HepG2 (cell line): ENCODE results near the gene TMEM222. TPM values are rescaled to one million over a fixed set of nuclear protein-coding genes. Genes with fewer than 3 reads are reported as not detected.

Source experiments
- BRCA1 ChIP-seq: sonication (generic); formaldehyde crosslinking; IDR thresholded peaks from 2 replicates; pipeline ENCODE4 v1.4.0; 2020; ENCODE audit warnings: missing genetic modification reagents
- EP300 ChIP-seq, 3 experiments: sonication (generic) in 1 of 3; formaldehyde crosslinking in 1 of 3; IDR thresholded peaks; 2 replicates each; pipeline versions ENCODE4 v1.5.1 to v1.6.1; 2011 to 2020; ENCODE audit warnings: low read depth in 2 of 3, low read length in 2 of 3, borderline replicate concordance in 1 of 3, improper control_type of control experiment in 1 of 3, mild to moderate bottlenecking in 1 of 3, missing genetic modification reagents in 1 of 3, moderate library complexity in 1 of 3
- SP5 ChIP-seq: IDR thresholded peaks from 2 replicates; pipeline ENCODE4 v1.6.1; 2016; ENCODE audit warnings: low read depth, borderline replicate concordance
- ZFP82 ChIP-seq: sonication (generic); formaldehyde crosslinking; IDR thresholded peaks from 2 replicates; pipeline ENCODE4 v1.5.1; 2020; ENCODE audit warnings: mild to moderate bottlenecking, missing genetic modification reagents, borderline replicate concordance
- ZNF3 ChIP-seq: IDR thresholded peaks from 2 replicates; pipeline ENCODE4 v1.7.0; 2017; ENCODE audit warnings: inconsistent platforms
- ZNF788 ChIP-seq: sonication (generic); formaldehyde crosslinking; IDR thresholded peaks from 2 replicates; pipeline ENCODE4 v1.5.0; 2020; ENCODE audit warnings: mild to moderate bottlenecking, missing genetic modification reagents, borderline replicate concordance
- ZSCAN21 ChIP-seq: sonication (generic); formaldehyde crosslinking; IDR thresholded peaks from 2 replicates; pipeline ENCODE4 v1.8.0; 2022; ENCODE audit warnings: mild to moderate bottlenecking, missing genetic modification reagents, moderate library complexity, borderline replicate concordance
- polyA plus RNA-seq, 8 experiments: library from polyadenylated mRNA; depleted of rRNA in 3 of 8; stranded (reverse) in 7 of 8; unstranded in 1 of 8; fragments of >200 nt; fragmentation: Illumina TruSeq in 4 of 8; extraction: Trizol in 4 of 8; gene quantifications; 2 replicates each; pipeline versions ENCODE4 v1.2.1 to v1.2.3, GENCODE V29; 2011 to 2016; ENCODE audit warnings: low read depth in 4 of 8, missing spikeins in 1 of 8, mixed read lengths in 1 of 8; ENCODE audit not compliant: insufficient read depth in 1 of 8
- total RNA-seq, 5 experiments: library from RNA; depleted of rRNA; stranded (reverse); fragments of >200 nt; fragmentation: Illumina TruSeq; extraction: Trizol; gene quantifications; 2 replicates each; pipeline ENCODE4 v1.2.3, GENCODE V29; 2016; ENCODE audit warnings: low read depth in 1 of 5
- TF ChIP-seq, protein P1 (sequence below): sonication (generic); formaldehyde crosslinking; IDR thresholded peaks from 2 replicates; pipeline ENCODE4 v1.9.0; 2021; ENCODE audit warnings: missing genetic modification reagents, borderline replicate concordance
- TF ChIP-seq, protein P2 (sequence below), 2 experiments: IDR thresholded peaks; 2 replicates each; pipeline ENCODE4 v1.6.1; 2011 to 2012; ENCODE audit warnings: low read length in 2 of 2, borderline replicate concordance in 1 of 2, low read depth in 1 of 2, mild to moderate bottlenecking in 1 of 2, moderate library complexity in 1 of 2
- TF ChIP-seq, protein P3 (sequence below): sonication (generic); formaldehyde crosslinking; IDR thresholded peaks from 2 replicates; pipeline ENCODE4 v1.4.0; 2020; ENCODE audit warnings: missing genetic modification reagents
- TF ChIP-seq, protein P4 (sequence below): sonication (generic); formaldehyde crosslinking; IDR thresholded peaks from 2 replicates; pipeline ENCODE4 v1.4.0; 2020; ENCODE audit warnings: mild to moderate bottlenecking, missing genetic modification reagents

Gene TMEM222
- total and polyA plus RNA-seq, 2 of the 13 experiments (the other 11 are each of a cell fraction or from before 2014, with no cell fraction given) = 22.7 to 29.6 TPM

DNA sequence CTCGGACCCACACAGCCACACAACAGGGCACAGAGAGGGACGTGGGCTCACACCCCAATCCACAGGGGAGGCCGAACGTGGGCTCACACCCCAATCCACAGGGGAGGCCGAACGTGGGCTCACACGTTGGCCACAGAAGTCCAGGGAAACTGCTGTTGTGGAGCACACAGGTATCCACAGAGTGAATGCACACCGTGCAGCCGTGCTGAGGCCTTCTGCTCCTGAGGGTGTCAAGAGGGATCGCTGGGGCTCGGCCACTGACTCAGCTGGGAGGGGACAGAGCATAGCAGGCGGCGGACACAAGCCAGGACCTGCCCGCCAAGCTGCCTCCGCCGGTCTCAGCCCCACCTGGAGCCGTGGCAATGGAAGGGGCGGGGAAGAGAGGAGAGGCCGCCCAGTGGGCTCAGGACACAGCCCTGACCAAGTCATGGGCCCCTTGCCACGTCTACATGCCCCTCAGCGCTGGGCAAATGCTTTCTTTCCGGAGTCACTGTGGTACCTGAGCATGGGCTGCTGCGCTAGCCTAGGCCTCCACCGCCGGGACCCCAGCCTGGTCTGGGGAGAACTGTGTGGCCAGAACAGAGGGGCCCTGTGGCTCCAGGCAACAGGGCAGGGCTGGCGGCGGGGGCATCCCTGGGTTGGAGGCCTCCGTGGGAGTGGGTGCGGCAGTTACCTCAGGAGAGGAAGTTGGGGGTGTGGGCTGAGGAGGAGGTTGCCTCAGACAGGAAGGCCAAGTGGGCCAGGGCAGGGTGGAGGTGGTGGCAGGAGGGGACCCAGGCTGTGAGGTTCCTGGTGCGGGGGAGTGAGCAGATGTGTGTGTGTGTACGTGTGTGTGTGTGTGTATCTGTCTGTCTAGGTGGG, 21.0 kb downstream of the TMEM222 start (continued):
- TF ChIP-seq, protein P1, sequence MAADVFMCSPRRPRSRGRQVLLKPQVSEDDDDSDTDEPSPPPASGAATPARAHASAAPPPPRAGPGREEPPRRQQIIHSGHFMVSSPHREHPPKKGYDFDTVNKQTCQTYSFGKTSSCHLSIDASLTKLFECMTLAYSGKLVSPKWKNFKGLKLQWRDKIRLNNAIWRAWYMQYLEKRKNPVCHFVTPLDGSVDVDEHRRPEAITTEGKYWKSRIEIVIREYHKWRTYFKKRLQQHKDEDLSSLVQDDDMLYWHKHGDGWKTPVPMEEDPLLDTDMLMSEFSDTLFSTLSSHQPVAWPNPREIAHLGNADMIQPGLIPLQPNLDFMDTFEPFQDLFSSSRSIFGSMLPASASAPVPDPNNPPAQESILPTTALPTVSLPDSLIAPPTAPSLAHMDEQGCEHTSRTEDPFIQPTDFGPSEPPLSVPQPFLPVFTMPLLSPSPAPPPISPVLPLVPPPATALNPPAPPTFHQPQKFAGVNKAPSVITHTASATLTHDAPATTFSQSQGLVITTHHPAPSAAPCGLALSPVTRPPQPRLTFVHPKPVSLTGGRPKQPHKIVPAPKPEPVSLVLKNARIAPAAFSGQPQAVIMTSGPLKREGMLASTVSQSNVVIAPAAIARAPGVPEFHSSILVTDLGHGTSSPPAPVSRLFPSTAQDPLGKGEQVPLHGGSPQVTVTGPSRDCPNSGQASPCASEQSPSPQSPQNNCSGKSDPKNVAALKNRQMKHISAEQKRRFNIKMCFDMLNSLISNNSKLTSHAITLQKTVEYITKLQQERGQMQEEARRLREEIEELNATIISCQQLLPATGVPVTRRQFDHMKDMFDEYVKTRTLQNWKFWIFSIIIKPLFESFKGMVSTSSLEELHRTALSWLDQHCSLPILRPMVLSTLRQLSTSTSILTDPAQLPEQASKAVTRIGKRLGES = no peak
- no peak for TF ChIP-seq BRCA1 (CRISPR knock-in tag)
- peak; percentile 43; the same call in 1 of the 2 replicates for TF ChIP-seq SP5 (CRISPR knock-in tag)
- TF ChIP-seq ZSCAN21 (CRISPR knock-in tag) = peak; percentile 86
- no peak for TF ChIP-seq ZNF3 (CRISPR knock-in tag)
- peak; percentile 68 for TF ChIP-seq ZNF788 (CRISPR knock-in tag)
- TF ChIP-seq EP300 (IDR thresholded peaks at IDR 0.05; ENCODE audit: low read depth in 2 of 2, low read length in 2 of 2) = no peak
- TF ChIP-seq EP300 (CRISPR knock-in tag; IDR thresholded peaks at IDR 0.05; ENCODE audit: borderline replicate concordance) = 0 out of 2 replicates have a peak, but pooled peaks have one; percentile 19
- TF ChIP-seq ZFP82 (CRISPR knock-in tag) = peak; percentile 55; the same call in 1 of the 2 replicates
- TF ChIP-seq, protein P2, sequence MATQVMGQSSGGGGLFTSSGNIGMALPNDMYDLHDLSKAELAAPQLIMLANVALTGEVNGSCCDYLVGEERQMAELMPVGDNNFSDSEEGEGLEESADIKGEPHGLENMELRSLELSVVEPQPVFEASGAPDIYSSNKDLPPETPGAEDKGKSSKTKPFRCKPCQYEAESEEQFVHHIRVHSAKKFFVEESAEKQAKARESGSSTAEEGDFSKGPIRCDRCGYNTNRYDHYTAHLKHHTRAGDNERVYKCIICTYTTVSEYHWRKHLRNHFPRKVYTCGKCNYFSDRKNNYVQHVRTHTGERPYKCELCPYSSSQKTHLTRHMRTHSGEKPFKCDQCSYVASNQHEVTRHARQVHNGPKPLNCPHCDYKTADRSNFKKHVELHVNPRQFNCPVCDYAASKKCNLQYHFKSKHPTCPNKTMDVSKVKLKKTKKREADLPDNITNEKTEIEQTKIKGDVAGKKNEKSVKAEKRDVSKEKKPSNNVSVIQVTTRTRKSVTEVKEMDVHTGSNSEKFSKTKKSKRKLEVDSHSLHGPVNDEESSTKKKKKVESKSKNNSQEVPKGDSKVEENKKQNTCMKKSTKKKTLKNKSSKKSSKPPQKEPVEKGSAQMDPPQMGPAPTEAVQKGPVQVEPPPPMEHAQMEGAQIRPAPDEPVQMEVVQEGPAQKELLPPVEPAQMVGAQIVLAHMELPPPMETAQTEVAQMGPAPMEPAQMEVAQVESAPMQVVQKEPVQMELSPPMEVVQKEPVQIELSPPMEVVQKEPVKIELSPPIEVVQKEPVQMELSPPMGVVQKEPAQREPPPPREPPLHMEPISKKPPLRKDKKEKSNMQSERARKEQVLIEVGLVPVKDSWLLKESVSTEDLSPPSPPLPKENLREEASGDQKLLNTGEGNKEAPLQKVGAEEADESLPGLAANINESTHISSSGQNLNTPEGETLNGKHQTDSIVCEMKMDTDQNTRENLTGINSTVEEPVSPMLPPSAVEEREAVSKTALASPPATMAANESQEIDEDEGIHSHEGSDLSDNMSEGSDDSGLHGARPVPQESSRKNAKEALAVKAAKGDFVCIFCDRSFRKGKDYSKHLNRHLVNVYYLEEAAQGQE (IDR thresholded peaks at IDR 0.05; ENCODE audit: borderline replicate concordance in 1 of 2, low read depth in 1 of 2, low read length in 2 of 2) = no peak
- TF ChIP-seq, protein P3, sequence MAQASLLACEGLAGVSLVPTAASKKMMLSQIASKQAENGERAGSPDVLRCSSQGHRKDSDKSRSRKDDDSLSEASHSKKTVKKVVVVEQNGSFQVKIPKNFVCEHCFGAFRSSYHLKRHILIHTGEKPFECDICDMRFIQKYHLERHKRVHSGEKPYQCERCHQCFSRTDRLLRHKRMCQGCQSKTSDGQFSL (CRISPR knock-in tag) = no peak
- TF ChIP-seq, protein P4, sequence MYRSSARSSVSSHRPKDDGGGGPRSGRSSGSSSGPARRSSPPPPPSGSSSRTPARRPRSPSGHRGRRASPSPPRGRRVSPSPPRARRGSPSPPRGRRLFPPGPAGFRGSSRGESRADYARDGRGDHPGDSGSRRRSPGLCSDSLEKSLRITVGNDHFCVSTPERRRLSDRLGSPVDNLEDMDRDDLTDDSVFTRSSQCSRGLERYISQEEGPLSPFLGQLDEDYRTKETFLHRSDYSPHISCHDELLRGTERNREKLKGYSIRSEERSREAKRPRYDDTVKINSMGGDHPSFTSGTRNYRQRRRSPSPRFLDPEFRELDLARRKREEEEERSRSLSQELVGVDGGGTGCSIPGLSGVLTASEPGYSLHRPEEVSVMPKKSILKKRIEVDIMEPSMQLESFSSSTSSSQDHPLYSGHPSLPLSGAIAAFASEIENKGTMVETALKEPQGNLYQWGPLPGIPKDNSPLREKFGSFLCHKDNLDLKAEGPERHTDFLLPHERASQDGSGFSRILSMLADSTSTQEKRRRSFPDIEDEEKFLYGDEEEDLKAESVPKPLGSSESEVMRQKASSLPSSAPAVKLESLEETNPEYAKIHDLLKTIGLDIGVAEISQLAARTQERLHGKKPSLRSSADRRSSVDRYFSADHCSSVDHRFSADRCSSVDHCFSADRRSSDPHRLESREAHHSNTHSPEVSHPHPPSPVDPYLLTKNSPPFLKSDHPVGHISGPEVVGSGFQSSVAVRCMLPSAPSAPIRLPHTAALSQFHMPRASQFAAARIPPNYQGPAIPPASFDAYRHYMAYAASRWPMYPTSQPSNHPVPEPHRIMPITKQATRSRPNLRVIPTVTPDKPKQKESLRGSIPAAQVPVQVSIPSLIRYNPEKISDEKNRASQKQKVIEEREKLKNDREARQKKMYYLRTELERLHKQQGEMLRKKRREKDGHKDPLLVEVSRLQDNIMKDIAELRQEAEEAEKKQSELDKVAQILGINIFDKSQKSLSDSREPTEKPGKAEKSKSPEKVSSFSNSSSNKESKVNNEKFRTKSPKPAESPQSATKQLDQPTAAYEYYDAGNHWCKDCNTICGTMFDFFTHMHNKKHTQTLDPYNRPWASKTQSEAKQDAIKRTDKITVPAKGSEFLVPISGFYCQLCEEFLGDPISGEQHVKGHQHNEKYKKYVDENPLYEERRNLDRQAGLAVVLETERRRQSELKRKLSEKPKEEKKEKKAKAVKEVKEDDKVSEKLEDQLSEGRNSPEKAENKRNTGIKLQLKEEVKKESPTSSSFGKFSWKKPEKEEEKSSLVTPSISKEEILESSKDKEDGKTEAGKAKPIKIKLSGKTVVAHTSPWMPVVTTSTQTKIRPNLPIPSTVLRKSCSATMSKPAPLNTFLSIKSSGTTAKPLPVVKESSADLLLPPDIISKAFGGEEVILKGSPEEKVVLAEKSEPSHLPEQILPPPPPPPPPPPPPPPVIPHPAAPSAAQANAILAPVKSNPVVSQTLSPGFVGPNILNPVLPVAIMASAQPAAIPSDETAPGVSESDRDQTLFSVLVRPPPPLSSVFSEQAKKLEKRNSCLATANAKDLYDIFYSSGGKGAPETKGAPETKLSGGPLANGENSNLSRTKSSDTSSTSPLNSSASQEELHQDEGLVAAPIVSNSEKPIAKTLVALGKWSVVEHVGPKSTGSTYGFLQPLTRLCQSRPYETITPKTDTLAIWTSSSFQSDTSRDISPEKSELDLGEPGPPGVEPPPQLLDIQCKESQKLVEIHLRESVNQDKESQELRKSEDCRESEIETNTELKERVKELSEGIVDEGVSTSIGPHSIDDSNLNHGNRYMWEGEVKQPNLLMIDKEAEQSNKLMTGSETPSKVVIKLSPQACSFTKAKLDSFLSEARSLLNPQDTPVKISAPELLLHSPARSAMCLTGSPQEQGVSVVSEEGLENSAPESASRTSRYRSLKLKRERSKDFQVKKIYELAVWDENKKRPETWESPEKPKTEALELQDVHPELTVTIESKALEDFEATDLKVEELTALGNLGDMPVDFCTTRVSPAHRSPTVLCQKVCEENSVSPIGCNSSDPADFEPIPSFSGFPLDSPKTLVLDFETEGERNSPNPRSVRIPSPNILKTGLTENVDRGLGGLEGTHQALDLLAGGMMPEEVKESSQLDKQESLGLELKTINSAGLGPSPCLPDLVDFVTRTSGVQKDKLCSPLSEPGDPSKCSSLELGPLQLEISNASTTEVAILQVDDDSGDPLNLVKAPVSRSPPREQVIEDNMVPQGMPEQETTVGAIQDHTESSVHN (CRISPR knock-in tag) = 0 out of 2 replicates have a peak, but pooled peaks have one; percentile 39
